ENCODE data around the gene WRAP53. TPM values are rescaled to one million over a fixed set of nuclear protein-coding genes. Genes with fewer than 3 reads are reported as not detected.

Gene WRAP53
- total RNA-seq, 1 experiment from 2014 or later, result 29.2 TPM

DNA sequence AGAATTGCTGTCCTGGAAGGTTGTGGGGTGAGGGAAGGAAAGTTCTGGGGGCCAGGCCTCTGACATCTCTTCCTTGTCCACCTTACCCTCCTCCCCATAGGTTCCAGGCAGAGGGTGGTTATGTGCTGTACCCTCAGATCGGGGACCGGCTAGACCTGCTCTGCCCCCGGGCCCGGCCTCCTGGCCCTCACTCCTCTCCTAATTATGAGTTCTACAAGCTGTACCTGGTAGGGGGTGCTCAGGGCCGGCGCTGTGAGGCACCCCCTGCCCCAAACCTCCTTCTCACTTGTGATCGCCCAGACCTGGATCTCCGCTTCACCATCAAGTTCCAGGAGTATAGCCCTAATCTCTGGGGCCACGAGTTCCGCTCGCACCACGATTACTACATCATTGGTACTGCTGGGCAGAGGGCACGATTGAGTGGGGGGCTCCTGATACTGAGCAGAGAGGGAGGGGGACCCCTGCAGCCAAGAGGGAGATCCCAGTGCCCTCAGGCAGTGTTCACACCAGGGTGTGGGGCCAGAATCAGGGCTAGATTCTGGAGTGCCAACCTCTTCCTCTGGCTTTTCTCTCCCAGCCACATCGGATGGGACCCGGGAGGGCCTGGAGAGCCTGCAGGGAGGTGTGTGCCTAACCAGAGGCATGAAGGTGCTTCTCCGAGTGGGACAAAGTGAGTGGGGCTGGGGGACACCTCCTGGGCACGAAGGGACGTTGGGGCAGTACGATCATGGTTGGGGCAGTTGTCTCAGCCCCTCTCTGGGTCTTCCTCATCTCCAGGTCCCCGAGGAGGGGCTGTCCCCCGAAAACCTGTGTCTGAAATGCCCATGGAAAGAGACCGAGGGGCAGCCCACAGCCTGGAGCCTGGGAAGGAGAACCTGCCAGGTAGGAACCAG, 19.8 kb downstream of the WRAP53 start:
- DNase-seq (ENCODE audit: low read depth), result no peak

DNA sequence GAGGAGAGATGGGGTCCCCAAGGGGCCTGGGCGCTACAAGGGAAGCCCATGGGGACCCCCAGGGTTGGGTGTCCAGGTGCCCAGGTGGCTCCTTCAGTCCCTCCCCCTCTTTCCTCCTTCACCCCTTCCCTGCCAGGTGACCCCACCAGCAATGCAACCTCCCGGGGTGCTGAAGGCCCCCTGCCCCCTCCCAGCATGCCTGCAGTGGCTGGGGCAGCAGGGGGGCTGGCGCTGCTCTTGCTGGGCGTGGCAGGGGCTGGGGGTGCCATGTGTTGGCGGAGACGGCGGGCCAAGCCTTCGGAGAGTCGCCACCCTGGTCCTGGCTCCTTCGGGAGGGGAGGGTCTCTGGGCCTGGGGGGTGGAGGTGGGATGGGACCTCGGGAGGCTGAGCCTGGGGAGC, 20.8 kb downstream of the WRAP53 start:
- DNase-seq (ENCODE audit: low read depth), result no peak

- peak; percentile 18 for DNase-seq (ENCODE audit: low read depth)
These were observed 22.0 kb downstream of the WRAP53 start for GRCh38 chr17:7710301-7710700.

DNA sequence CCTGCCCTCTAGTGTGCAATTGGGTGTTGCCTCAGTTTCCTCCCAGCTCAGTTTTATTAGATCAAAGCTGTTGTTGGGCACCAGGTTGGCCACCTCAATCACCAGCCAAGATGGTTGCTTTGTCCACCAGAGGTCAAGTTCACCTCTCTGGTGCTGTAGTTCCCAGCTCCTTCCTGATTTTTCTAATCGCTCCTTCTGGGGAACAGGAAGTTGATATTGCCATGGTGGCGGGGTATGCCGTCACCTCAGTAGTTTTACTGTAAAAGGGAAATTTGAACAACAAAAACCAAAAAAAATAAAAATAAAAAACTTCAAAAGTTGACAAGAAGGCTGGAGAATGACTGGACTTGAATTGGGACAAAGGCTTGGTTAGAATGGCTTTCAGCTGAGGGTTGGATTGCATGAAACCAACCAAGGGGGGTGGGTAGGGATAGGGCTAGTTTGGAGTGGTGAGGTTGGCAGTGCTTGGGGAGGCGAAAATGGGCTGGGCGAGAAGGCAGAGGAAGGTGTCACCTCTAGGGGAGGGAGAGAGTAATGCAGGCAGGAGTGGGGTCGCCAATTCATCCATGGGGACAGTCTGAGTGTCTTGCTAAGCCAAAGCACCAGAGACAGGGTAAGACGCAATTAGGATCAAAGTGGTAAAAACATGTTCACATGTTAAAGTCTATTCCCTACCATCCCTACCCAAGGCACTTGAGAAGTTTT, 22.9 kb downstream of the WRAP53 start:
- no peak for DNase-seq (ENCODE audit: low read depth)

DNA sequence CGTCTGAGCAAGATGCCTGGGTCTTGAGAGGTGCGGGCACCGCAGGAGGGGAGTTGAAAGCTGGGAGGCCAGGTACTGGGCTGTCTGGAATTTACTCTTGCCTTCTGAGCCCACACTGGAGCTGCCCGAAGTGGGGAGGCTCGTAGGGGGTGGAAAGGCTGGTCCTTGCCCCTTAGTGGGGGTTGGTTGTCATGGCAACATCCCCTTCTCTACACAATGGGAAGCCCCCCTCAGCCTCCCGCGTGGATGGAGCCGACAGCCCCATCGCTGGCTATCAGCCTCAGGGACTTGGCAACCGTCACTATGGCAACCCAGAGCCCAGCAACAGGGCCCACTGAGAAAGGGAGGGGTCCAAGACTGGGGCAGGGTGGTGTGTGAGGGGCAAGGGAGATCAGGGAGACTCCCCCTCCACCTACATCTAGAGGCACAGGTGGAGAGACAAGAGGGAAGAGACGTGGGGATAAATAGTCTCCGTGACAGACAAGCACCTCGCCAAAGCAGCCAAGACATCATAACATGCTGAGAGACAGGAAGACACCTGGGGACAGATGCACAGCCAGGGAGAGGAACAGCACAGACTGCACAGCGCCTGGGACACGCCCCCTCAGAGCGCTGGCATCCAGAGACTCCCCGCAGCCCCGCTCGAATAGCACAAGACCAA, 24.0 kb downstream of the WRAP53 start:
- no peak for DNase-seq (ENCODE audit: low read depth)

DNA sequence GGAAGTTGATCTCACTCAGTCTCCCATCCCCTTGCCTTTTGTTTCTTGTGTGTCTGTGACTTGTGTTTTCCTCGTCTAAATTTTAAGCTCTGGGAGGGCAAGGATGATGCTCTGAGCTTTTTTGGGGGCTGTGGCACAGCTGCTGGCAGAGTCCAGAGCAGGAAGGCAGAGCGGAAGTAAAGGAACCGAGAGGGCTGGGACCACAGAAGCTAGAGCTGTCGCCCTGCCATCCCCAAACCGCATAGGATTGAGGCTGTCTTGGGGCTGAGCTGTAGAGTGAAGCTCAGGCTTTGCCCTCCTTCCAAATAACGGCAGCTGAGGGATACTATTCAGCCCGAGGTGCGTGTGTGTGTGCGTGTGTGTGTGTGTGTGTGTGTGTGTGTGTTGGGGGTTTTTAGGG, 25.5 kb downstream of the WRAP53 start:
- DNase-seq (ENCODE audit: low read depth), result no peak

- no peak for DNase-seq (ENCODE audit: low read depth)
These were observed 26.7 kb downstream of the WRAP53 start for GRCh38 chr17:7714721-7715594.

DNA sequence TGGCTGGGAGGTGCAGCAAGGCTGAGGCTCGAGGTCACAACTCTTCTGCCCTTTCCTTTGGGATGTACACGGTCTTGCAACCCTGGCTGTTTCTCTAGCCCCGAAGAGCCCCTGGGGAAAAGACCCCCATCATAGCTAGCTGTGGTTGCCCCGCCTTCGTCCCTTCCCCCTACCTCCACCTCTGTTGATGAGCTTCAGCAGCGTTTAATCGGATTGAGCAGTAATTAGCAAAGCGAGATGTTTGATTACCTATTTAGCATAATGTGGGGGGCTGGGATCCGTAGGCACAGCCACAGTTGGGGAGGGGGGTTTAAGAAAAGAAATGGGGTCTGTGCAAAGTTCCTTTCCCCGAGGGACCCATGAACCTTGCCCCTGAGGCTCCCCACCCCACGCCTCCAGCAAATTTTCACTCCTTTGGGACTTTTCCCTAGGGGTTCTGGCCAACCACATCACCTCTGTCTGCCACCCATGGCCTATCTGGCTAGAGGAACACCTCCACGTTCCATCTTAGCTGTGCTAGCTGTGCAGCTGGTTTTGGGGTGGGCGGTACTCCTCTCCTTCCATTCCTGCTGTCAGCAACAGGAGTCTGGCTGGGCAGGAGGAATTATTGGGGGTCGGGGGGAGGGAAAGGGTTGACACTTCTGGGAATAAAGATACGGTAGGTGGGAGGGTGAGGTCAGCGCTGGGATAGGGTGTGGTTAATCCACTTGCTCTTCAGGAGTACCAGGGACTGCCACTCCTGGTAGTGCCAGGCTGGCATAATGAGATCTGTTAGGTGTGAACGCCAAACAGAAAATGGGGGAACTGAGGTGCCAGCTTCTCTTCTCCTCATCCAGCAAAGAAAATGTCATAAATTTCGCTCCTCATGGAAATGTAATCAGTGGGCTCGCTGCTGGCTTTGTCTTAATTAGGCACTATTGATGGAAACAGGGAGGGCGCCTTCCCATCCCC, 27.9 kb downstream of the WRAP53 start:
- DNase-seq (ENCODE audit: low read depth), result no peak

DNA sequence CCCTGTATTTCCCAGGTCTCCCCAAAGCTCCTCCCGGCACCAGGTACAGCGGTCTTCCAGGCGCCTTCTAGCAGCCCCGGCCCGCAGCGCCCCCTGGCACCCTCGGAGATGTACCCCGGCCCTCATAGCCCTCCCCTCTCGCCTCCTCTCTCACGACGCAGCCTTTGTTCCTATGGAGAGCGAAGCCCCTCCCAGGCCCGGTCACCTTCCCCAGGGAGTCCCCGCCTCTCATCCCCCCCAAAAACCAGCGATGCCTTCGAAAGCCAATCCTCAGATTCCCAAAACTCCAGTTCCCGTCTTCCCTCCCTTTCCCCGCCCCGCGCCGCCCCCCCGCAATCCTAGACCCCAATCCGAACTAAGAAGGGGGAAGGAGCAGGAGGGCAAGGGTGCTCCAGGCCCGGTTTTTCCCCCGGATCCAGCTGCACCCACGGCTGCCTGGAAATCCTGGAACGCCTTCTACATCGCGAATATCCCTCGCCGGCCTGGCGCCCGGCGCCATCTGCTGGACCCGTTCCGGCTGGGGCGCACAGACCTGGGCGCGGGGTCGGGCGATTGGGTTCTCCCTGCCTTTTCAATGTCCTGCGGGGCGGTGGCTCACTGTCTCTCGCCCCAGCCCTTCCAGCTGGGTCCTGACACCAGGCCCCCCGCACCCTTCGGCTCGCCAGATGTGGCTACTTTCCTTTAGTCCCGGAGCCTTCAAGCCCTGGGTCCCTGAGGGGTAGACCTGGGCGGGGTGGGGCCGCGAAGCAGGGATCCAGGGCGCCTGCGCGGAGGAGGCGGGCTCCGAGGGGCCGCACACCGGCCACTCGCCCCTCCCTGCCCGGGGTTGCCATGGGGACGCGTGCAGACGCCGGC, 28.9 kb downstream of the WRAP53 start, which contains the start of gene DNAH2:
DNAH2 (plus strand) TSS at position 844 of the 855 bp plus-strand sequence. CDS start 1,991 bp downstream, outside the sequence.
- peak; percentile 88 for DNase-seq (ENCODE audit: low read depth)

DNA sequence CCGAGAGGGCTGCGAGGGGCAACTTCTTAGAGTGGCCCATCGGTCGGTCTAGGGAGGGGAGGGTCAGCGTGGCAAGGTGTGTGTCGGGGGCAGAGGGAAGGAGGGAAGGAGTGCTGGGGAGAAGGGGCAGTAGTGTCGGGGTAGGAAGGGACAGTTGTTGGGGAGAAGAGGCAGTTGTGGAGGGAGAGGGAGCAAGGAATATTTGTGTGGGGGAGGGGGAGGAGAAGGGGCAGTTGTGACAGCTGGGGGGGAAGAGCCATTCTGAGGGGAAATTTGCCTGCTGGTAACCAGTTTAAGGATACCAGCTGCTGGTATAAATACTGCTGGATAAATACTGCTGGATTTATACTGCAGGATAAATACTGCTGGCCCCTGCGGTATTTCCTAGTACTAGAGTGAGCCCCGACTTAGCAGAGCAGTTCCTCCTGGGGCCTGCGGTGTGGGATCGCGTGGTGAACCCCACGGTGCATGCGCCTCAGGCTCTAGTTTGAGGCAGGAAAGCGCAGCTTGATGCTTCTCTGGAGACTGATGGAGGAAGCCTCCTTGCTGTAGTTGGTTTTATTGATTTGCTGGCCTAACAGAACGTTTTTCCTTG, 29.6 kb downstream of the WRAP53 start:
- DNase-seq (ENCODE audit: low read depth), result no peak

DNA sequence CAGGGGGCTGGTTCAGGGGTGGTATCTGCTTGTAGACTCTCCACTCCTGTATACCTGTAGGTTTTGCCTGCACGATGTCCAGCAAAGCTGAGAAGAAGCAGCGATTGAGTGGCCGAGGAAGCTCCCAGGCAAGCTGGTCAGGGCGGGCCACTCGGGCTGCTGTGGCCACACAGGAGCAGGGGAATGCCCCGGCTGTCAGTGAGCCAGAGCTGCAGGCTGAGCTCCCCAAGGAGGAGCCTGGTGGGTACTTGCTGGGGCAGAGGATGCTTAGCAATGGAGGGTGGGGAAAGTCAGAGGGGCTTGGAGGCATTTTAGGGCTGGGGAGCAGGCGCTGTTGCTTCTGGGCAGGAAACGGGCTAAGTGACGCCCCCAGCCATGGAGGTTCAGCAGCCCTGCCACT, 31.4 kb downstream of the WRAP53 start:
- DNase-seq (ENCODE audit: low read depth), result no peak

- DNase-seq (ENCODE audit: low read depth), result no peak
These were observed 31.8 kb downstream of the WRAP53 start for GRCh38 chr17:7720125-7720524.

- DNase-seq (ENCODE audit: low read depth), result no peak
These were observed 33.3 kb downstream of the WRAP53 start for GRCh38 chr17:7721612-7722011.

- no peak for DNase-seq (ENCODE audit: low read depth)
These were observed 39.6 kb downstream of the WRAP53 start for GRCh38 chr17:7727886-7728285.

DNA sequence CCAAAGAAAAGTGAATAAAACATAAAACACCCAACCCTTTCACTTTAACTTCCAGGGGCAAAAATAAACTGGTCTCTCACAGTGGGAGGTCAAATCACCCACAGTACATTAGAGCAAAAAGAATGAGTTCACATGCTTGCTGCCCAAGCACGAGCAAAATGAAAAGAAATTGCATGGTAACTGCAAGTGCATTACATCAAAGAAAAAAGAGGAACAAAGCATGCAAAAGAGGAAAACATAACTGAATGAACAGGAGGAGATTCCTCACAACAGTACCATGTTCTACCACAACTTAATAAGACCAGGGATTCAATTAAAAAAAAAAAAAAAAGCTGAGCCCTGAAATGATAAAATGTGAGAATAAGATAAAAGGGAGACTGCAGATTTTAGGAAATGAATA, 41.5 kb downstream of the WRAP53 start:
- DNase-seq (ENCODE audit: low read depth), result no peak

DNA sequence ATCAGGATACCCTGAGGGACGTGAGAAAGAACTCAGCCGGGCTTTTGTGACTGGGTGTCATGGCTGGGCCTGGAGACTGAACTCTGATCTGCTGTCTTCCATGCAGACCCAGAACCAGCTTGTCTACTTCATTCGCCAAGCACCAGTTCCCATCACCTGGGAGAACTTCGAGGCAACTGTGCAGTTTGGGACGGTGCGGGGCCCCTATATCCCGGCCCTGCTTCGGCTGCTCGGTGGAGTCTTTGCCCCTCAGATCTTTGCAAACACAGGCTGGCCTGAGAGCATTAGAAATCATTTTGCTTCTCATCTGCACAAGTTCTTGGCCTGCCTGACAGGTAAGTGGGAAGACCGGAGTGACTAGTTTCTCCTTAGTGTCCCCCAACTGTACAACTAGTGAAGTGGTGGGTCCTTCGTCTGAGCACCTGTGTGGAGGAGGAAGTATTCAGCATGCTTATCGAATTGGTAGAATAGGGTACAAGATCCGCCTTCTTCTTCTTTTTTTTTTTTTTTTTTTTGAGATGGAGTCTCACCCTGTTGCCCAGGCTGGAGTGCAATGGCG, 44.8 kb downstream of the WRAP53 start:
- no peak for DNase-seq (ENCODE audit: low read depth)

DNA sequence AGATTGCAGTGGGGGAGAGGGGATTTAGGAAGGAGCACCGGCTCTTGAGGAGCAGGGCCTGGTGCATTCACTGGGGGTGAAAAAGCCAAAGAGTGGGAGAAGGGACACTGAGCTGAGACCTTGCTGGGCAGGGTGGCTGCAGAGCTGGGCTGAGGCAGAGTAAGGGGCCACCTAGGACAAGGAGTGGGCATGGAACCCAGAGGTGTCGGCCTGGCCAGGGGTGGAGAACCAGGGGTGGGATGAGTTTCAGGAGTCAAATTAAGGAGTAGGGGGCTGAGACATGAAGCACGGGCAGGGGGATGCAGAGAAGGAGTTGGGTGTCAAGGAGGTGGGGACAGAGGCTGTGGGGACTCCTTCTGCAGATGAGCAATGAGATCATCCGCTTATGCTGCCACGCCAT, 49.3 kb downstream of the WRAP53 start:
- no peak for DNase-seq (ENCODE audit: low read depth)

DNA sequence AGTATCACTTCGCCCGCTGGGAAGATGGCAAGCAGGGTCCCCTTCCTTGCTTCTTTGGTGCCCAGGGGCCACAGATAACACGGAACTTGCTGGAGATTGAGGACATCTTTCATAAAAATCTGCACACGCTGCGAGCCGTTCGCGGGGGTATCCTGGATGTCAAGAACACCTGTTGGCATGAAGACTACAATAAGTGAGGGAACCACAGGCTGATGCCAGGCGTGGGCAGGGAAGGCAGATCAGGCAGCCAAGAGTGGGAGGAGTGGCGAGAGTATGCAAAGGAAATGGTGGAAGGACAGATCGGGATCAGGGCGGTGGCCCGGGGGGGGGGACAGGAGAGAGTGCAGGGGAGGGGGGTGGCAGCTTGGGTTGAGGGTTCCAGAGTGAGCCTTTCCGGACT, 51.5 kb downstream of the WRAP53 start:
- DNase-seq (ENCODE audit: low read depth), result no peak

Measured in HT1080 (cell line).